Activated CD8-positive, alpha-beta memory T cell treated with anti-CD3 and anti-CD28 coated beads for 36 hours (primary cell): ENCODE data around the gene EP400. TPM values are rescaled to one million over a fixed set of nuclear protein-coding genes. Genes with fewer than 3 reads are reported as not detected.

Source experiments
- CTCF ChIA-PET: fragments of 350-600 bp; sonication (Branson Sonifier 250); formaldehyde crosslinking; loops from one replicate; lab custom pipeline; 2021; ENCODE audit warnings: antibody characterized with exemption; lab: Charles Lee
- POLR2A ChIA-PET: fragments of 350-600 bp; sonication (Branson Sonifier 250); formaldehyde crosslinking; loops from one replicate; lab custom pipeline; 2021; ENCODE audit warnings: antibody characterized with exemption; lab: Charles Lee
- total RNA-seq, 2 experiments: library from RNA; stranded (reverse); gene quantifications; one replicate each; pipeline ENCODE4 v1.2.3, GENCODE V29; 2021

EP400 gene
- total RNA-seq, 2 experiments from 2014 or later, result 48.8 to 49.0 TPM

DNA sequence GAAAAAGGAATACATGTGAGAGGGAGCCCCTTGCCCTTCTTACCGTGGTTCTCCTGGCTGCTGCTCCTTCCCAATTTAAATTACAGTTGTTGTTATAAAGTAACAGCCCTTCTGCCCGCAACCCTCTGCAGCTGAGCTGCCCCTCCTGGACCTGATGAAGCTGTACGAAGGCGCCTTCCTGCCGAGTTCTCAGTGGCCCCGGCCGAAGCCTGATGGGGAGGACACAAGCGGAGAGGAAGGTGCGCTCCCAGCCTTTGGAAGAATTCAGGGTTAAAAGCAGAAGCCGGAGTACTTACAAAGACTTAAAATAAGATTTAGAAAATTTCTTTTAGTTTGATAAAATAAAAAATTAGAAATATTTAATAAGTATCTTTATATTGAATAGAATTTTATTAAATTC, 55.2 kb downstream of the EP400 start:
- ChIA-PET POLR2A (no interaction called here), CTCF (no interaction called here)

DNA sequence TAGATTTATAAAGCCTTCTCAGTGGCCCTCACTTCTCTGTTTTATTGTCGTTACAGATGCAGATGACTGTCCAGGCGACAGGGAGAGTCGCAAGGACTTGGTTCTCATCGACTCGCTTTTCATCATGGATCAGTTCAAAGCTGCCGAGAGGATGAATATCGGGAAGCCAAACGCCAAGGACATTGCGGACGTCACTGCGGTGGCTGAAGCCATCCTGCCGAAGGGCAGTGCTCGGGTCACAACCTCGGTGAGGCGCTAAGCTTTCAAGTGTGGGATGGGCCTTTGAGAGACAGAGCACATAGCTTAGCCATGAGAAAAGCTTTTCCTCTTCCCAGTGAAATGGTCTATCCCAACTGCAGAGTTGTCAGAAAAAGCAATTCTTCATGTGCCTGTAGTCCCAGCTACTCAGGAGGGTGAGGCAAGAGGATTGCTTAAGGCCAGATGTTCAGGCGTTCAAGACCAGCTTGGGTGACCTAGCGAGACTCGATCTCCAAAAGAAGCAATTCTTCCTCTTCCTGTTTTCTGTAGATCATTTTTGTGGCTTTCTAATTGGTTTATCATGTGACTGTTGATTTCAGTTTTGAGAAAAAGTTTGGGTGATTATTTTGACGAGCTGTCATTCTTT, 56.4 kb downstream of the EP400 start:
- ChIA-PET CTCF (no interaction called here), POLR2A (no interaction called here)

- ChIA-PET CTCF (no interaction called here), POLR2A (no interaction called here)
Observed at GRCh38 chr12:132007041-132007440, 57.3 kb downstream of the EP400 start.

- ChIA-PET POLR2A (no interaction called here), CTCF (interaction anchor here (0.7 kb wide), 2 partner anchors 8 to 312 kb away, joined by 4 read pairs; no protein-coding TSS in a partner anchor)
Observed at GRCh38 chr12:132009336-132009859, 59.7 kb downstream of the EP400 start.

DNA sequence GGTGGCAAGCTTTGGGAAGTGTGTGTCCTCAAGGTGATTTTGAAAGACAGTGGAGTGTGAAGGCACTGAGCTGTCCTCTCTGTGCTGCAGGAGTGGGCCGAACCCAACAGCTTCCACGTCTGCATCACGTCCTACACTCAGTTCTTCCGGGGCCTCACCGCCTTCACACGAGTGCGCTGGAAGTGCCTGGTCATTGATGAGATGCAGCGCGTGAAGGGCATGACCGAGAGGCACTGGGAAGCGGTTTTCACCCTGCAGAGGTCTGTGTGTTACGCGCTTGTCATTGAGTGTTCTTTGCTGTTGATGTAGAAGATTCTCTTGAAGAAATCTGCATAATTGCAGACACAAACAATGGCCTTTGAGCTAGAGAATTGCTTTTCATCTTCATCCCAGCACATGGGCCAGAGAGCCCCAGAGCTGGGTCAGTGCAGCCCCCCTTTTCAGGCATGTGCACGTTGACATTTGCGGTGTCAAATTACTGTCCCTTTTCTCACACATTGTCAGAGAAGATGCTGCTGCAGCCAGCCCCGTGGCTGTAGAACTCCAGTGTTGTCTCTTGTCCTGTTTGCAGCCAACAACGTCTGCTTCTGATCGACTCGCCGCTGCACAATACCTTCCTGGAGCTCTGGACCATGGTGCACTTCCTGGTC, 63.3 kb downstream of the EP400 start:
- ChIA-PET CTCF (no interaction called here), POLR2A (no interaction called here)

DNA sequence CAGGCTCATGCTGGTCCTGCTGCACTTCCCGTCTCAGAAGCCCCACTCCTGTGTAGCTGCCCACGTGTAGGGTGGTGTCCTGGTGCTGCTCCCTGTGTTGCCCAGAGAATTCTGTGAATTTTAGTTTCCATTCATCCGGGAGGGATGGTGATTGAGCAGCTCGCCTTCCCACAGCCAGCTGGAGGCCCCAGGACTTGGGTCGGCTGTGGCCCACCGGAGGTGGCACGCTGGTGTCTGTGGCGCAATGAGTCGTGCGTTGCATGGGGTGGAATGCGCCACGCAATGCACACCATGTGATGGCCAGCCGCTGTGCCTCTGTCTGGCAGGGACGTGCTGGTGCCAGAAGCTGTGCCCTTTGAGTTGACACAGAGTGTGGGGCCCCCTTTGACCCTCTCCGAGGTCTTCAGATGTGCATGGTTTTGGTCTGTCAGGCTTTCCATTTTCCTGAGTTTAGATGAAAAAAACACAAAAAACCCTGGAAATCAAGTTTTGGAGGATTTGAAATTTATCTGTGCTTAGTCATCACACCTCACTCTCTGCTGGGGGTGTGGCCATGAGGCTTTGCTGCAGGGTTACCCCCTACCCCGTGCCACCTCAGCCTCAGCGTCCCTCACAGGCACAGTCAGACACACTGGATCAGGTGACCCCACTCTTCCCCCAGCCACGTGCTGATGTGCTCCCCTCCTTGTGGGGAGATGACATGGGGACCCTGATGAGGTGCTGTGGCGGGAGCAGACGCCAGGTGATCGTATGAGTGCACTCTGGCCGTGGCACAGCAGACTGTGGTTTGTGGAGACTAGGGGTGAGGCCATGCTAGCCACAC, 64.6 kb downstream of the EP400 start:
- CTCF ChIA-PET, result no interaction called here
- POLR2A ChIA-PET, result no interaction called here

DNA sequence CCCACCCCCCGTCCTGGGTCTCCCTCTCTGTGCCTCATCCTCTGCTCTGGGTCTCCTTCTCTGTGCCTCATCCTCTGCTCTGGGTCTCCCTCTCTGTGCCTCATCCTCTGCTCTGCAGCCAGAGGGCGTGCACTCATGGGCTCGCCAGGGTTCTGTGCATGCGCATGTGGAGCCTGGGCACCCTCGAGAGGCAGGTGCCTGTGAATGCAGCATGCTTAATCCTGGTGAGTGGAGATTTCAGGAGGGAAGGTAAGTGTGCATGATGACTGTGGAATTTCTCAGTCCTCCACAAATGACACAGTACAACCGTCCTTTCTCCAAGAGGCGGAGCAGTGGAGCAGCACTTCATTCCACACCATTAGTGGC, 65.2 kb downstream of the EP400 start:
- ChIA-PET POLR2A (no interaction called here), CTCF (no interaction called here)

DNA sequence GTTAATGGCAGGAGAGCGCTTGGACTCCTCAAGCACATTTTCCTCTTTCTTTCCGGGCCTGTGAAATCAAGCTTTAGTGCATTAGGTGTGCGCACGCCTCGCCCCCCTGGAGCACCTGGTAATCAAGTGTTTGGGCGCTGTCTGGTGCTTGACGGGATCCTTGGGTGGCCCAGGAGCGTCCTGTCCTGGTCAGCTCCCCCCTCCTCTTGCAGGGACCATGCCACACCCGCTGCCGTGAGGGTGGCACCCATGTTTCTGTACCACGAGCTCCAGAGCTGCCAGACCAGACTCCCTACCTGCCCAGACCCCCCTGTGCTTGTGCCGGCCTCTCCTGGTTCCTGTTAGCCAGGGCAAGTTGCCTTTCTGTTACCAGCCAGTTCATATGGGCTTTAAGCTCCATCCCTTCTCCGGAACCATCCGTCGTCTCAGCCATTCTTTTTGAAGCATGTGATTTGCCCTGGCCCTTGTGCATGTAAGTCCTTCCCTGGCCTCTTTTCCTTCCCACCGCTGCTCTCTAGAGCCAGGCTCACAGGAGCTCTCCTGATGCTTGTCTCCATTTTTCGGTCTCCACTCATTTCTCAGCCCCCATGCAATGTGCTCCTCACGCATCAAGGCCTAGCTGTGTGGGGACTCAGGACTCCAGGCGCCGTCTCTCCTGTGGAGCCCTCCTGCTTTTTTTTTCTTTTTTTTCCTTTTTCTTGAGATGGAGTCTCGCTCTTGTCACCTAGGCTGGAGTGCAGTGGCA, 66.1 kb downstream of the EP400 start:
- CTCF ChIA-PET, result no interaction called here
- POLR2A ChIA-PET, result no interaction called here

- ChIA-PET POLR2A (no interaction called here), CTCF (interaction anchor here (1.1 kb wide), 1 partner anchor 10 kb away, joined by 3 read pairs; no protein-coding TSS in a partner anchor)
Observed at GRCh38 chr12:132018193-132018916, 68.6 kb downstream of the EP400 start.

GRCh38 chr12:132019891-132020290, 70.1 kb downstream of the EP400 start:
- ChIA-PET POLR2A (no interaction called here), CTCF (no interaction called here)

DNA sequence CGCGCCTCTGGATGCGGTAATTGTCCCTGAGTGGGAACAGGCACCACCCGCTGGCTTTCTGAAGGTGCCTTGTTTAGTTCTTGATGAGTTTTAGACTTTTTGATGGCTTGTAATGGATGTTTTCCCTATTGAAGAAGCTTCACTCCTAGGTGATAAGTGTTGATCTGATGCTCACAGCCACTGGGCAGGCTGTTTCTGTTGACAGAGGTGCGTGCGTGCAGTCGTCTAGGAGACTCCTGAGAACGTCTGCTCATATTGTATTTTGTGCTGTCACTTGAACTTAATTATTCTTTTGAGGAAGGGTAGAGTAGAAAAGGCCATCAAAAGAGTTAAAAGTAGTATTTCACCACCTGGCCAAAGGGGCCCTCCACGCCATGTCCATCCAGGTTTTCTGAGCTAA, 70.5 kb downstream of the EP400 start:
- ChIA-PET POLR2A (no interaction called here), CTCF (no interaction called here)

- ChIA-PET CTCF (no interaction called here), POLR2A (no interaction called here)
Observed at GRCh38 chr12:132021031-132021871, 71.5 kb downstream of the EP400 start.

DNA sequence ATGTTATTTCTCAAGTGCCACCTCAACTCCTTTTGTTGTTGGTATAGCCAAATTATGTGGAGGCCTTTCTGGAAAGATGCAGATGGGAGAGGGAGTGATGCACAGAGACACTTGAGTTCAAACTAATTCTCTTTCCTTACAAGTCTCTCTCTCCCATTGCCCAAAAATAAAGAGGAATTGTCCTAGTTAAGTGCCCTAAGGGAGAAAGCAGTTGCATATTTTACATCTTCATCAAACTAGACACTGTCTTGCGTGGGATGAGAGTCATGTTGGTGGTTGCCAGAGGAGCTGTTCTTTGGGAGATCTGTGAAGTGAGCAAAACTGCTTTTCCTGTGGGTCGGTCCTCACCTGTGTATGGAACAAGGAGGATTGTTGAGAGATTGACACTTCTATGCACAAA, 72.2 kb downstream of the EP400 start:
- CTCF ChIA-PET, result no interaction called here
- POLR2A ChIA-PET, result no interaction called here

DNA sequence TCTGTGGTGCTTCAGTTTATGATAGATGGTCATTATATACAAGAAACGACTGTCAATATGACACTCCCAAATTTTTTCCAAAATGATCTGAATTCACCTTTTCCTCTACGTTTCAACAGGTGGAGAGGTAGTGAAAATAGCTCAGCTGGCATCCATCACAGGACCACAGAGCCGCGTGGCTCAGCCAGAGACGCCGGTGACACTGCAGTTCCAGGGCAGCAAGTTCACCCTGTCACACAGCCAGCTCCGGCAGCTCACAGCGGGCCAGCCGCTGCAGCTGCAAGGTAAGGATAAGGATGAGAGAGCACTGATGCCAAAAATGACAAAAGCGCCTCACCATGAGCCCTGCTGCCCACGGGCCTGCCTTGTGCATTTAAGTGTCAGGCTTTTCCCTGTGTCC, 73.9 kb downstream of the EP400 start:
- ChIA-PET POLR2A (no interaction called here), CTCF (no interaction called here)

DNA sequence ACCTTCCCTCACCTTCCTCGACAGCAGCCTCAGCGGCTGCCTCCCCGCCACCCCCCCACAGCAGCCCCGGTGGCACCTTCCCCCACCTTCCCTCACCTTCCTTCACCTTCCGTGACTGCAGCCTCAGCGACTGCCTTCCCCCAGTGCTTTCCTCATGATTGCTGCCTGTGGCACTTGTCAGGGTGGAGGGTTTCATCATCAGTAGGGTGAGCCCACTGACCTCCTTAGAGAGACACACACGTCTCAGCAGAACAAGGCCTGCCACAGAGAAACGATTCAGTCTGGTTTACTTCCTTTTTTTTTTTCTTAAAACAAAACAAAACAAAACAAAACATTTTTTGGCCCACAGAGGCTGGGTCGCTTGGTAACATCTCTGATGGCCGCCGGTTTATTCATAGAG, 75.0 kb downstream of the EP400 start:
- CTCF ChIA-PET, result no interaction called here
- POLR2A ChIA-PET, result no interaction called here

GRCh38 chr12:132025526-132025925, 75.8 kb downstream of the EP400 start:
- POLR2A ChIA-PET, result no interaction called here
- CTCF ChIA-PET, result no interaction called here

- ChIA-PET POLR2A (interaction anchor here (0.9 kb wide), 1 partner anchor 90 kb away, joined by 3 read pairs; no protein-coding TSS in a partner anchor), CTCF (no interaction called here)
Observed at GRCh38 chr12:132026061-132026795, 76.5 kb downstream of the EP400 start.
